CD4-positive, alpha-beta T cell treated with Interleukin-12 subunit alpha and Interleukin-12 subunit beta, for 1 hour (primary cell): ENCODE results near the gene PLCH1.

Experiments
- DNase-seq: peaks from one replicate; pipeline ENCODE4 v3.0.0-alpha.2; 2020

PLCH1 gene

GRCh38 chr3:155683344-155683720 lies 61.5 kb downstream of the PLCH1 start:
- no peak for DNase-seq

- DNase-seq, result no peak
These were observed 62.2 kb downstream of the PLCH1 start for GRCh38 chr3:155682426-155683343.

GRCh38 chr3:155676252-155676981 lies 68.5 kb downstream of the PLCH1 start:
- no peak for DNase-seq

GRCh38 chr3:155675094-155675493 lies 69.8 kb downstream of the PLCH1 start:
- no peak for DNase-seq

GRCh38 chr3:155673421-155673820 lies 71.5 kb downstream of the PLCH1 start:
- DNase-seq, result no peak

- DNase-seq, result no peak
These were observed 74.5 kb downstream of the PLCH1 start for GRCh38 chr3:155670335-155670734.

- DNase-seq, result no peak
These were observed 76.9 kb downstream of the PLCH1 start for GRCh38 chr3:155667988-155668387.

- DNase-seq, result no peak
These were observed 79.8 kb downstream of the PLCH1 start for GRCh38 chr3:155664925-155665695.

GRCh38 chr3:155663467-155664212 lies 81.2 kb downstream of the PLCH1 start:
- DNase-seq, result no peak

GRCh38 chr3:155661760-155662159 lies 83.1 kb downstream of the PLCH1 start:
- no peak for DNase-seq

GRCh38 chr3:155661042-155661441 lies 83.8 kb downstream of the PLCH1 start:
- DNase-seq, result no peak

GRCh38 chr3:155658671-155659261 lies 86.1 kb downstream of the PLCH1 start:
- DNase-seq, result no peak

GRCh38 chr3:155658006-155658405 lies 86.9 kb downstream of the PLCH1 start:
- no peak for DNase-seq

- DNase-seq, result no peak
These were observed 87.7 kb downstream of the PLCH1 start for GRCh38 chr3:155657161-155657560.

- DNase-seq, result no peak
These were observed 88.4 kb downstream of the PLCH1 start for GRCh38 chr3:155656466-155656865.

- DNase-seq, result no peak
These were observed 93.2 kb downstream of the PLCH1 start for GRCh38 chr3:155651489-155652218.

GRCh38 chr3:155648013-155648591 lies 96.8 kb downstream of the PLCH1 start:
- DNase-seq, result no peak

GRCh38 chr3:155647206-155647605 lies 97.7 kb downstream of the PLCH1 start:
- DNase-seq, result no peak

GRCh38 chr3:155646669-155647068 lies 98.2 kb downstream of the PLCH1 start:
- no peak for DNase-seq

- DNase-seq, result no peak
These were observed 98.7 kb downstream of the PLCH1 start for GRCh38 chr3:155646128-155646527.

- no peak for DNase-seq
These were observed 101.2 kb downstream of the PLCH1 start for GRCh38 chr3:155643581-155644165.
